GM19395 (cell line): ENCODE measurements around the gene SH3D19.
"Not testable (repeated sequence)": the region's sequence is repeated elsewhere in the genome, so short reads cannot be mapped to it uniquely, and the experiment has no call there.

Source experiments
- ATAC-seq: cut with Tn5 transposase; IDR thresholded peaks from one replicate; pipeline ENCODE4 v1.9.1; 2021; ENCODE audit warnings: mild to moderate bottlenecking, moderate library complexity; ENCODE audit not compliant: unreplicated experiment

Gene SH3D19

DNA sequence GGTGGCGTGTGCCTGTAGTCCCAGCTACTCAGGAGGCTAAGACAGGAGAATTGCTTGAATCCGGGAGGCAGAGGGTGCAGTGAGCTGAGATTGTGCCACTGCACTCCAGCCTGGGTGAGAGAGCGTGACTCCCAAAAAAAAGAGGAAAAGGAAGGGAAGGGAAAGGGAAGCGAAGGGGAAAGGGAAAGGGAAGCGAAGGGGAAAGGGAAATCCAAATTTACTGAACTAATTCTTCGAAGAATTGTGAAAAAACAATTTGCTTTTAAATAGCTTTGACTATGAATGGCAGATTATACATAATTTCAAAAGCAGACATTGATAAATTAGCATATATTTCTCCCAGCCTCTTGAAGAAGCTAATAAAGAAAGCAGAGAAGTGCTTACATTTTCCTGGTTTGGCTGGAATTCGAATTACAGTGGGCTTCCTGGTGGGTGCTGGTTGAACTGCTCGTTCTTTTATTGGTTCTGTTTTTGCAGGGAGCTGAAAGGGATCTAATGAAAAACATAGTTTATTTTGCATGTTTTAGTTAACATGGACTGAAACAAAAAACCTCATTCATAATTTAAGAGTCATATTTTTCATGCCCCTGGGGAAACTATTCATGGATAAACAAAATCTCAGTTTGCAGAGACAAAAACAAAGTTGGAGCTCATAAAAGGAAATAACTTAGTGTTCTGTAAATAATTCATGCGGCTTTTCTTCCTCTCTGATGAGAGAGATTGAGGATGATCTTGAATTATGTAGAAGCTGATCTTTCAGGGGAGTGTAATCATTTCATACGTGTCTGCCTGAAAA lies 160.0 kb downstream of the SH3D19 start:
- ATAC-seq: no peak

- no peak for ATAC-seq
Measured at GRCh38 chr4:151163855-151164254, 161.6 kb downstream of the SH3D19 start.

GRCh38 chr4:151158979-151159378 lies 166.4 kb downstream of the SH3D19 start:
- ATAC-seq: no peak

DNA sequence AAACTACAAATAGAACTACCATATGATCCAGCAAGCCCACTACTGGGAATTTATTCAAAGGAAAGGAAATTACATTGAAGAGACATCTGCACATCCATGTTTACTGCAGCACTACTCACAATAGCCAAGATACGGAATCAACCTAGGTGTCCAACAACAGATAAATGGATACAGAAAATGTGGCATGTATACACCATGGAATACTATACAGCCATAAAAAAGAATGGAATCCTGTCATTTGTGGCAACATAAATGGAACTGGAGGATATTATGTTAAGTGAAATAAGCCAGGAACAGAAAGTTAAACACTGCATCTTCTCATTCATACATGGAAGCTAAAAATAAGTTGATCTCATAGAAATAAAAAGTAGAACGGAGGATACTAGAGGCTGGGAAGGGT lies 167.9 kb downstream of the SH3D19 start:
- ATAC-seq: no peak

- no peak for ATAC-seq
Measured at GRCh38 chr4:151153585-151153984, 171.8 kb downstream of the SH3D19 start.

DNA sequence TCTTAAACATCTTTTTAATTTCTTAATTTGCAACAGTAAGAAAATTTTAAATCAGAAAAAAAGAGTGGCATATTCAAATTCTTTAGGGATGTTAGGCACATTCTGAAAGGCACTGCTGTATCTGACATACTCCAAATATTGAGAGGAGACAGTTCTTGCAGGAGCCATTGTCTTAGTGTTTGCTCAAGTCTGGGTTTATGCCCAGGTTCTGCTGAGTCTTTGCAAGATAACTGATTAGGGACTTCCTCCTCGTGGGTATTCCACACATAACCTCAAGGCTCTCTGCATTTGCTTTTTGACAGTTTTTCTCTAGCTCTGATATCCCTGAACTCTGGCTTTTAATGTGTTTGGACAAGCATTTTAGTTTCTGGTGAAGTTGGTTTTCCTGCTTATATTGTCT lies 173.4 kb downstream of the SH3D19 start:
- no peak for ATAC-seq

DNA sequence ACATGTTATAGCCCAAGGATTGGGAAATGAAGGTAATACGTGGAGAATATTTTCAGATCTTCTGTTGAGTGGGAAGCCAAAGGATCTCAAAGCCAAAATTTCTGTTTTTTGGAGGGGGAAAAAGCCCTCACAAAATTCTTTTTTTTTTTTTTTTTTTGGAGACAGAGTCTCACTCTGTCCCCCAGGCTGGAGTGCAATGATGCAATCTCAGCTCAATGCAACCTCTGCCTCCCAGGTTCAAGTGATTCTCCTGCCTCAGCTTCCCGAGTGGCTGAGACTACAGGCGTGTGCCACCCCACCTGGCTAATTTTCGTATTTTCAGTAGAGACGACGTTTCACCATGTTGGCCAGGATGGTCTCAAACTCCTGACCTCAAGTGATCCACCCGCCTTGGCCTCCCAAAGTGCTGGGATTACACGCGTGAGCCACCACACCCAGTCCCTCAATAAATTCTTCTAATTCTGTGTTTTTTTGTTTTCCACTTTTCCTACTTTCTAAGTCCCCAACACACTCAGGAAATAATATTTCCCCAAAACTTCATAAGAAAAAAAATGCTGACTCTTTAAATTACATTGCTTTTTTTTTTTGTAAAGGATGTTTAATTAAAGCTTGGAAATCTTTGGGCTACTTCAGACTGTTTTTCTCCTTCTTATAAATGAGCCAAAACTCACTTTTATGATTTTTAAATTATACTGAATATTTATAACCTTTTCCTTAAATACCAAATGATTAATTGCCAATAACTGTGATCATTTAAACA lies 174.4 kb downstream of the SH3D19 start:
- no peak for ATAC-seq

DNA sequence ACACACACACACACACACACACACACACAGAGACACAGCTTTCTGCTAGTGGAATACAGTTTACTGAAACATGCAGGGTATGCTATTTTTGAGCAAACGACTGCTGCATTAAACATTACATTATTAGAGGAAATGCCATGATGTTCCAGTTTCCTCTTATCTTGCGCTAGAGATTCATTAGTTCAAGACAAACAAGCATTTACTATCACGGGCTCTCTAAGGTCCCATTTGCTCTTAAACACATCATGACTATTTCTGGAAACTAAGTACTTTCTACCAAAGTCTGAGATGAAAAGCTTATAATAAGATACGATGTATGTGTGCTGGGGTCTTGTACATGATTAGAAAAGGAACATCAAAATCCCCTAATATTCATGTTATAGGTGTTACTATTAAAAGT lies 177.1 kb downstream of the SH3D19 start:
- ATAC-seq: no peak

DNA sequence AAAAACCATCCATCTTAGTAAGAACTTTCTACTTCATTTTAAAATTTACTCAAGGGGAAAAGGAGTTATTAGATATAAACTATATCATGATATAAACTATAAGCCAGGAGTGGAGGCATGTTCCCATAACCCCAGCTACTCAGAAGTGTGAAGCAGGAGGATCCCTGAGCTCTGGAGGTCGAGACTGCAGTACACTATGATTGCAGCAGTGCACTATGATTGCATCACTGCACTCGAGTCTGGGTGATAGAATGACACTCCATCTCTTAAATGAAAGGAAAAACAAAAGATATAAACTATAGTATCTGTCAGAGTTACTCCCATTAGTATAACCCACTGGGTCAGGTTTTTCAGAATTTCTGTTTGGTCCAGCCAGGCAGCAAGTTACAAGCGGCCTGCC lies 178.4 kb downstream of the SH3D19 start:
- ATAC-seq: no peak

DNA sequence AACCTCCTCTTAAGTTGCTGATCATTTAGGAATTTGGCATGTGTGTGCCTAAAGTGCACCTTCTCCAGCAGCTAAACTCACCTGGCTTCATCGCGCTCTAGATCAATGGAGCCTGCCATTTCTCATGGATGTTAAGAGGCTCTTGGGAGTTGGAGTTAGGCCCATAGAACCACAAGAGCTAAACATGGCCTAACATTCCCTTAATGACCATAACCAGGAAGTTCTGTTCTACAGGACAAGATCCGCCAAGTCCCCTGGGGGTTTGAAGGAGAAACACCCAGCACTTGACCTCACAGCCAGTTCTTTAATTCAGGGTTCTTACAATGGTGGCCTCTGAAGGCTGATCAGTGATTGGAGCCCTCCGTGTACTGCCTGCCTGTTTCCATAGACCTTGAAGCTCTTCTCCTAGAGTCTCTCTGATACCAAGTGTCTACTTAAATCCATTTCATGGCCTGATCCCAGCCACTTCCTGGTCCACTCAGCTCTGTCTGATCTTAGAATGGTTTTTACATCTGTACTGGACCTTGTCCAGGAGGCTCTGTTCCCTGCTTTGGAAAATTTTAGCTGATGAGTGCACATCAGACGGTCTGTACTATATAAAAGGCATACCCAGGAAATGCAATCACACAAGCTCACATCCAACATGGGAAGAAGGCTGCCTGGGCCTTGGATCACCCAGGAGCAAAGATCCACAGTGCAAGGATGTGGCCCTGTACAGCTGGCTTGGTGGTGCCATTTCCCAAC lies 180.9 kb downstream of the SH3D19 start:
- no peak for ATAC-seq

GRCh38 chr4:151143811-151144210 lies 181.6 kb downstream of the SH3D19 start:
- no peak for ATAC-seq

DNA sequence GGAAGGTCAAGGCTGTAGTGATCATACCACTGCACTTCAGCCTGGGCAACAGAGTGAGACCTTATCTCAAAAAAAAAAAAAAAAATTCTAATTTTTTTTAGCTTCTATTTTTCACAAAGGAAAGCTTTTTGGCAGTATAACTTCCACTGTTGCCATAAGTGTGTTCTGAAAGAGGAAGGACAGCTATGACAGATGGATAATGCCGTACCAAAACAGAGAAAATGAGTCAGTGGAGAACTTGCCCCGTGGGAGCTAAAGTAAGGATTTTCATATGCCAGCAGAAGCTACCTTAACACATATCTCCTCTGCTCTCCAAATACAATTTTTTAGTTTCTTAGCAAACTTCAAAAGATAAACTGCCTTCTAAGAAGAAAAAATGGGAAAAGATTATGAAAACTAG lies 182.2 kb downstream of the SH3D19 start:
- ATAC-seq: no peak

DNA sequence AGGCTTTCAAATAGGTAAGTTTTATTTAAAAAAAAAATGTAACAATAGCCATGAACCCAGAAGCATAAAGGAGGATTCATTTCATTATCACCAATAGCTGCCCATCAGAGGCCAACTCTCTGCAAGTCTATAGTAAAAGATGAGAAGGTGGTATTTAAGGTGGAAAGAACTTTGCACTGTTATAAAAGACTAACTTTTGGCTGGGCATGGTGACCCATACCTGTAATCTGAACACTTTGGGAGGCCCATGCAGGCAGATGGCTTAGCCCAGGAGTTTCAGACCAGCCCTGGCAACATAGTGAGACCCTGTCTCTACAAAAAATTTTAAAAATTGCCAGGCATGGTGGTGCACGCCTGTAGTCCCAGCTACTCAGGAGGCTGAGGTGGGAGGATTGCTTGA lies 182.6 kb downstream of the SH3D19 start:
- ATAC-seq: no peak

- no peak for ATAC-seq
Measured at GRCh38 chr4:151139814-151140213, 185.6 kb downstream of the SH3D19 start.

DNA sequence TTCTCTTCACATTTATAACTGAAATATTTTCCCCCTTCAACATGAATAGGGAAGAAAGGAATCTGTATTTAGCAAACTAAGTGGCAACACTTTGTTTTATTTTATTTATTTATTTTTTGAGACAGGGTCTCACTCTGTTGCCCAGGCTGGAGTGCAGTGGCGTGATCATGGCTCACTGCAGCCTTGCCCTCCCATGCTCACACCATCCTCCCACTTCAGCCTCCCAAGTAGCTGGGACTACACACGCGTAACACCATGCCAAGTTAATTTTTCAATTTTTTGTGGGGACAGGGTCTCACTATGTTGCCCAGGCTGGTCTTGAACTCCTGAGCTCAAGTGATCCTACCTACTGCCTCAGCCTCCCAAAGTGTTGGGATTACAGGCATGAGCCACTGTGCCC lies 189.4 kb downstream of the SH3D19 start:
- ATAC-seq: not testable (repeated sequence)

DNA sequence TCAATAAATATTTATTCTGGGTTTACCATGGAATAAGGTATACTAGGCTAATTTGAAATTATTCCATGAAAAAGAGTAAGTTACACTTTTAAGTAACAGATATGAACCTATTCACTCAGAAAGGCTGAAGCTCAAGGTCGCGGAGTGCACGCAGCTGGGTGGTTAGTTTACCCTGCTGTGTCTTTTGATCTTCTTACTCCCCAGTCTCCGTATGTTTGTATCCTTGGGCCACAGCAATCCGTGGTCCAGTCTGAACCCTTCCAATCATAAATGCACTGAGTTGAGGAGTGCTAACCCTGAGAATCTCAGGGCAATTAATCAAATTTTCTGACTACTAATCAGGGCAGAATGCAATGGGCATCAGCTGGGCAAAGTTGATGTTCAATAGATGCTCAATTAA lies 192.1 kb downstream of the SH3D19 start:
- no peak for ATAC-seq

DNA sequence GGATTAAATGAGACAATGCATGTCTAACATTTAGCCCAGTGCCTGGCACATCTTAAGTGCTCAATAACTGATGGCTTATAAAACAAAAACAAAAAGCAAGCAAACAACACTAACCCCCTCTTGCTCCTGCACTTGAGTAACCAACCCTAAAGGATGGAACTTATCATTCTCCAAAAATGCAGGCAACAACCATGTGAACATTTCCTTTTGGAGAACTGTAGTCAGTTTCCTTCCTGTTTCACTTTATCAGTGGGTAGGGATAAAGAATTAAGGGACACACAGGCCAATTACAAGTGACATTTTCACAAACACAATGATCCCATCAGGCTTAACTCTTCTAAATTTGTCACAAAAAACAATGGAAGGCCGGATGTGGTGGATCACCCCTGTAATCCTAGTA lies 195.6 kb downstream of the SH3D19 start:
- no peak for ATAC-seq

GRCh38 chr4:151117371-151117962 lies 207.9 kb downstream of the SH3D19 start:
- peak; percentile 89 for ATAC-seq

GRCh38 chr4:151114986-151115385 lies 210.4 kb downstream of the SH3D19 start:
- ATAC-seq: no peak

DNA sequence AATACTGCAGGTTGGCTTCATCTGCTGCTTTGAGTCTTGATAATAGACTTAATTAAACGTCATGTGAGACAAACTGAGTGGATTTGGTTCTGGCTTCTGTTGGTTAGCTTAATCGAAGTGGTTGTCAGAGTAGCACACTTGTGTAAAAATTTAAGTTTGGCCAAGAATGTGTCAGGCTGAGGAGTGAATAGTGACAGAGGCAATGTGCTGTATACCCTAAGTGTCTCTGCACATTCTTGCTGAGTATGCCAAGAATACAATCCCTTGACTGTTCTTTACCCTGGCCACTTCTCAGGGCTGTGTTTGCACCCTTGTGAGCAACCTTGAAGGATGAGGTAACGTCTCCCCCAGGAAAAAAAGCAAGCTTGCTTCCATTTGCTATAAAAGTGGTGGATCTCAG lies 211.1 kb downstream of the SH3D19 start:
- no peak for ATAC-seq

DNA sequence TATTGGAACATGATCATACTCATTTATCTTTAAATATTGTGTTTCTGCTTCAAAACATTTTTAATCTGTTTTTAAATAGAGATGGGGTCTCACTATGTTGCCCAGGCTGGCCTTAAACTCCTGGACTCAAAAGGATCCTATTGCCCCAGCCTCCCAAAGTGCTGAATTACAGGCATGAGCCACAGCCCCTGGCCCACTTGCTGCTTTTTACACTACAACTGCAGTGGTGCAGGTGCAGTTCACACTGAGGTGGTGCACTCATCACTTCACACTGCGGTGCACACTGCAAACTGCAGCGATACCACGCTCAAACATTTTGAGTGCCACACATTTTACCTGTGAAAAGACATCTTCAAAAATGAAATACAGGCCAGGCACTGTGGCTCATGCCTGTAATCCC lies 215.2 kb downstream of the SH3D19 start:
- no peak for ATAC-seq
